HEK293 (cell line): ENCODE measurements around the gene RMND1.

Experiments used
- CTCF ChIA-PET: fragments of 350-600 bp; formaldehyde crosslinking; extraction: SDS; loops from one replicate; lab custom pipeline; 2021; ENCODE audit warnings: antibody characterized with exemption; lab: Yijun Ruan, JAX
- POLR2A ChIA-PET: fragments of 300-600 bp; formaldehyde crosslinking; extraction: SDS; loops from one replicate; lab custom pipeline; 2020; ENCODE audit warnings: antibody characterized with exemption, inconsistent platforms; lab: Yijun Ruan, JAX
- H3K27ac ChIP-seq: fragments of 200-500 bp; sonication (Bioruptor generic); 2 replicates; pipeline ENCODE4 v1.5.1; 2014; ENCODE audit warnings: low read depth, low read length, control low read depth, inconsistent platforms; ENCODE audit errors: extremely low read depth
- H3K36me3 ChIP-seq, 2 experiments: fragments of 200-500 bp in 1 of 2; sonication (Bioruptor generic) in 1 of 2; 1 replicate in 1 of 2; 2 replicates in 1 of 2; pipeline ENCODE4 v1.5.1; 2014 to 2017; ENCODE audit warnings: inconsistent platforms in 2 of 2, low read length in 2 of 2; ENCODE audit not compliant: control insufficient read depth in 2 of 2, insufficient read depth in 1 of 2
- H3K4me1 ChIP-seq: fragments of 200-500 bp; sonication (Bioruptor generic); 2 replicates; pipeline ENCODE4 v1.5.1; 2014; ENCODE audit warnings: mild to moderate bottlenecking, low read length, inconsistent platforms; ENCODE audit not compliant: control insufficient read depth, insufficient read depth
- H3K4me3 ChIP-seq: 2 replicates; pipeline ENCODE4 v1.5.1; 2011; ENCODE audit warnings: low read depth, mild to moderate bottlenecking, control low read depth, low read length, moderate library complexity
- H3K9me3 ChIP-seq: fragments of 200-500 bp; sonication (Bioruptor generic); 2 replicates; pipeline ENCODE4 v1.5.1; 2014; ENCODE audit warnings: low read depth, low read length, inconsistent platforms; ENCODE audit not compliant: control insufficient read depth, insufficient read depth
- INSM2 ChIP-seq: fragments of 450-650 bp; formaldehyde crosslinking; IDR thresholded peaks from 2 replicates; pipeline ENCODE4 v1.5.1; 2016; ENCODE audit warnings: missing biosample characterization, missing genetic modification characterization
- OVOL3 ChIP-seq: fragments of 450-650 bp; formaldehyde crosslinking; IDR thresholded peaks from 2 replicates; pipeline ENCODE4 v1.5.1; 2016; ENCODE audit warnings: missing biosample characterization, missing genetic modification characterization
- SCRT2 ChIP-seq: fragments of 450-650 bp; formaldehyde crosslinking; IDR thresholded peaks from 2 replicates; pipeline ENCODE4 v1.5.1; 2016; ENCODE audit warnings: missing biosample characterization, missing genetic modification characterization
- SP3 ChIP-seq: fragments of 450-650 bp; formaldehyde crosslinking; IDR thresholded peaks from 2 replicates; pipeline ENCODE4 v1.5.1; 2016; ENCODE audit warnings: missing biosample characterization, missing genetic modification characterization
- SP7 ChIP-seq: fragments of 450-650 bp; formaldehyde crosslinking; IDR thresholded peaks from 2 replicates; pipeline ENCODE4 v1.5.1; 2016; ENCODE audit warnings: missing biosample characterization, missing genetic modification characterization
- TCF7L2 ChIP-seq: IDR thresholded peaks from 2 replicates; pipeline ENCODE4 v1.6.1; 2011; ENCODE audit warnings: low read depth, mild to moderate bottlenecking, inconsistent platforms, low read length, moderate library complexity, borderline replicate concordance
- ZBTB21 ChIP-seq: fragments of 450-650 bp; formaldehyde crosslinking; IDR thresholded peaks from 2 replicates; pipeline ENCODE4 v1.5.1; 2017; ENCODE audit warnings: missing biosample characterization, missing genetic modification characterization
- ZBTB48 ChIP-seq: fragments of 450-650 bp; formaldehyde crosslinking; IDR thresholded peaks from 2 replicates; pipeline ENCODE4 v1.5.1; 2016; ENCODE audit warnings: missing biosample characterization, missing genetic modification characterization
- ZFP37 ChIP-seq: fragments of 450-650 bp; formaldehyde crosslinking; IDR thresholded peaks from 2 replicates; pipeline ENCODE4 v1.5.1; 2016; ENCODE audit warnings: missing biosample characterization, missing genetic modification characterization
- ZNF114 ChIP-seq: fragments of 450-650 bp; formaldehyde crosslinking; IDR thresholded peaks from 2 replicates; pipeline ENCODE4 v1.5.0; 2017; ENCODE audit warnings: missing biosample characterization, missing genetic modification characterization
- ZNF155 ChIP-seq: fragments of 450-650 bp; formaldehyde crosslinking; IDR thresholded peaks from 2 replicates; pipeline ENCODE4 v1.5.1; 2016; ENCODE audit warnings: missing biosample characterization, missing genetic modification characterization
- ZNF311 ChIP-seq: fragments of 450-650 bp; formaldehyde crosslinking; IDR thresholded peaks from 2 replicates; pipeline ENCODE4 v1.5.1; 2017; ENCODE audit warnings: missing biosample characterization, missing genetic modification characterization, borderline replicate concordance
- ZNF324 ChIP-seq: fragments of 450-650 bp; formaldehyde crosslinking; IDR thresholded peaks from 2 replicates; pipeline ENCODE4 v1.5.1; 2016; ENCODE audit warnings: missing biosample characterization, missing genetic modification characterization
- ZNF398 ChIP-seq: fragments of 450-650 bp; formaldehyde crosslinking; IDR thresholded peaks from 2 replicates; pipeline ENCODE4 v1.5.1; 2017; ENCODE audit warnings: missing biosample characterization, missing genetic modification characterization
- ZNF473 ChIP-seq: fragments of 450-650 bp; formaldehyde crosslinking; IDR thresholded peaks from 2 replicates; pipeline ENCODE4 v1.5.1; 2017; ENCODE audit warnings: missing biosample characterization, missing genetic modification characterization
- ZNF518A ChIP-seq: fragments of 450-650 bp; formaldehyde crosslinking; conservative IDR thresholded peaks from 2 replicates; pipeline ENCODE4 v1.5.1; 2016; ENCODE audit warnings: low read depth, missing biosample characterization, missing genetic modification characterization
- ZNF549 ChIP-seq: fragments of 450-650 bp; IDR thresholded peaks from 2 replicates; pipeline ENCODE4 v1.5.1; 2018; ENCODE audit warnings: missing biosample characterization, missing genetic modification characterization, mild to moderate bottlenecking, inconsistent platforms, moderate library complexity
- ZNF560 ChIP-seq: fragments of 450-650 bp; formaldehyde crosslinking; IDR thresholded peaks from 2 replicates; pipeline ENCODE4 v1.5.1; 2017; ENCODE audit warnings: missing biosample characterization, missing genetic modification characterization, borderline replicate concordance
- ZNF610 ChIP-seq: fragments of 450-650 bp; formaldehyde crosslinking; IDR thresholded peaks from 2 replicates; pipeline ENCODE4 v1.5.1; 2016; ENCODE audit warnings: missing biosample characterization, missing genetic modification characterization, borderline replicate concordance
- ZNF629 ChIP-seq: fragments of 450-650 bp; formaldehyde crosslinking; IDR thresholded peaks from 2 replicates; pipeline ENCODE4 v1.5.1; 2017; ENCODE audit warnings: missing biosample characterization, missing genetic modification characterization
- ZNF654 ChIP-seq: fragments of 450-650 bp; formaldehyde crosslinking; IDR thresholded peaks from 2 replicates; pipeline ENCODE4 v1.5.1; 2016; ENCODE audit warnings: low read depth, missing biosample characterization, missing genetic modification characterization
- ZNF660 ChIP-seq: fragments of 450-650 bp; IDR thresholded peaks from 2 replicates; pipeline ENCODE4 v1.5.1; 2018; ENCODE audit warnings: missing biosample characterization, mild to moderate bottlenecking, missing genetic modification characterization
- ZNF791 ChIP-seq: fragments of 450-650 bp; formaldehyde crosslinking; IDR thresholded peaks from 2 replicates; pipeline ENCODE4 v1.5.1; 2016; ENCODE audit warnings: missing biosample characterization, missing genetic modification characterization
- ZSCAN4 ChIP-seq: fragments of 450-650 bp; formaldehyde crosslinking; IDR thresholded peaks from 2 replicates; pipeline ENCODE4 v1.5.1; 2017; ENCODE audit warnings: missing biosample characterization, missing genetic modification characterization
- ZXDB ChIP-seq: fragments of 450-650 bp; formaldehyde crosslinking; IDR thresholded peaks from 2 replicates; pipeline ENCODE4 v1.5.1; 2016; ENCODE audit warnings: missing biosample characterization, missing genetic modification characterization

RMND1 gene

GRCh38 chr6:151409679-151410078, 42.2 kb downstream of the RMND1 start:
- peaks cover 15 to 85% of the 10 kb centered on the region in 2 experiments for H3K36me3 ChIP-seq
- CTCF ChIA-PET = interaction anchor here (0.7 kb wide), 1 partner anchor 336 kb away, joined by 3 read pairs; no protein-coding TSS in a partner anchor
- no peak overlapping the region for H3K4me3 ChIP-seq
- H3K9me3 ChIP-seq = no peaks in the 10 kb centered on the region
- TF ChIP-seq TCF7L2 (no peak), ZNF398 (tag by site-specific recombination) (no peak), ZNF629 (no peak), ZNF155 (tag by site-specific recombination) (no peak), ZNF549 (tag by site-specific recombination) (no peak), OVOL3 (tag by site-specific recombination) (no peak), ZNF311 (tag by site-specific recombination) (no peak), ZNF473 (no peak), ZNF560 (tag by site-specific recombination) (no peak), ZNF654 (no peak), ZFP37 (tag by site-specific recombination) (no peak)
- H3K27ac ChIP-seq = no peak overlapping the region
- no peaks in the 10 kb centered on the region for H3K4me1 ChIP-seq
- POLR2A ChIA-PET = no interaction called here

- H3K36me3 ChIP-seq = peaks cover 18 to 85% of the 10 kb centered on the region in 2 experiments
- H3K27ac ChIP-seq = no peak overlapping the region
- no peaks in the 10 kb centered on the region for H3K4me1 ChIP-seq
- CTCF ChIA-PET = no interaction called here
- H3K4me3 ChIP-seq = no peak overlapping the region
- H3K9me3 ChIP-seq = no peaks in the 10 kb centered on the region
- TF ChIP-seq INSM2 (tag by site-specific recombination) = no peak
- TF ChIP-seq TCF7L2 = no peak
- no peak for TF ChIP-seq ZBTB21 (tag by site-specific recombination)
- no peak for TF ChIP-seq ZNF791 (tag by site-specific recombination)
- POLR2A ChIA-PET = no interaction called here
These were observed 42.7 kb downstream of the RMND1 start for GRCh38 chr6:151409260-151409659.

GRCh38 chr6:151408858-151409257, 43.1 kb downstream of the RMND1 start:
- Histone ChIP-seq H3K9me3 (no peaks in the 10 kb centered on the region), H3K27ac (no peak overlapping the region), H3K4me3 (no peak overlapping the region), H3K36me3 (peaks cover 19 to 84% of the 10 kb centered on the region in 2 experiments), H3K4me1 (no peaks in the 10 kb centered on the region)
- ChIA-PET POLR2A (no interaction called here), CTCF (no interaction called here)
- TF ChIP-seq ZNF518A (tag by site-specific recombination) (no peak), SCRT2 (no peak), ZXDB (no peak), SP3 (tag by site-specific recombination) (no peak), ZNF610 (tag by site-specific recombination) (no peak), SP7 (tag by site-specific recombination) (no peak), ZBTB48 (no peak), ZSCAN4 (no peak), ZNF324 (tag by site-specific recombination) (no peak), ZNF660 (tag by site-specific recombination) (no peak), ZNF114 (no peak)
